ENCODE data around the gene YPEL1.

Gene YPEL1, protein sequence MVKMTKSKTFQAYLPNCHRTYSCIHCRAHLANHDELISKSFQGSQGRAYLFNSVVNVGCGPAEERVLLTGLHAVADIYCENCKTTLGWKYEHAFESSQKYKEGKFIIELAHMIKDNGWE

DNA sequence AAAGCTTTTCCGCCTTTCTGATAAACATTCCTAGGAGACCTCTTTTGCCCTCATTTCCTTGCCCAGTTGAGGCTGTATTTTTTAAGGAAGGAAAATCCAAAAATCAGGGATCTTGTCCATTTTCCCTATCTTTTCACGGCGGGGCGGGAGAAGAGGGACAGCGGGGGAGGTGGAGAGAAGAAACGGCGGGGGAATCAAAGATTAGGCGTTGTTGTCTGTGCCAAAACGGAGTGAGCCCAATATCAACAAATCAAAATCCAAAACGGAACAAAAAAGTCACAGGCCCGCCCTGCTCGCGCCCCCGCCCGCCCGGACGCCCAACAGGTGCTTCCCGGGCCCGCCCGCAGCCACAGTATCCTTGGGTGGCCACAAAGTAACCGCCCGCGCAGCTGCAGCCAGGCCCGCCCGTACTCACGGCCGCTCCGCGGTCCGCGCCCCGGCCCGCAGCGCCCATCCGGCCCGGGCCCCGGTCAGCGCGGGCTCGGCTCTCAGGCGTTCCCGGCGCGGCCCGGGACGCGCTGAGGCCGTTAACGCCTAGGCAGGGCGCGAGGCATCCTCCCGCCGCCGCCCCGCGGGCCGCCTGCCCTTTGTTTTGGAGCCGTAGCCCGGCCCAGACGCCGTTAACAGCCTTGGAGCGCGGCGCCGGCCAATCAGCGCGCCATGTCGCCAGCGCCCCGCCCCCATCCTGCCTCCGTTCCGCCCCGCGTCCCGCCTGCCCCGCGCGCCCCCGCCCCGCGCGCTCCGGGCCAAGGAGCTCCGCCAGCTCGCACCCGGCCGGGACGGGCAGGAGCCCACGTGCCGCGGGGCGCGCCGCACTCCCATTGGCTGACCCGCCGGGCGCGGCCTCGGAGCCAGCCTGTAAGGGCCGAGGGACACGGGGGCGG, at the start of gene YPEL1:
Gene YPEL1 (minus strand): TSS at position 595 of the 884 bp plus-strand sequence. CDS start 25,050 bp downstream, outside the sequence.
- peak; percentile 98 for DNase-seq

DNA sequence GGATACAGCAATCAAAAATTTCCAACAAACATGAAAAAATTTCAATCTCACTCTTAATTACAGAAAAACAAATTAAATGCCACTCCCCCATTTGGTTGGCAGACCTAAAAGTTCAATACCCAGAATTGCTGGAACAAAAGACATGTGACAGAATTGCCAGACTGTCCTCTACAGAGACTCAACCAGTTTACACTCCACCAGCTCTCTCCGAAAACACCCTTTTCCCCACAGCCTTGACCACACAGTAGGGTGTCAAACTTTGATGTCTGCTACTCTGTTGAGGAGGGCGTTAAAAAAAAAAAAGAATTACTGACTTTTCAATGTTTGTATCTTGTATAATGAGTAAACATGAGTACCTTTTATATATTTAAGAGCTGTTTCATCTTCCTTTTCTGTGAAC, 44.7 kb upstream of the YPEL1 start:
- no peak for DNase-seq

DNA sequence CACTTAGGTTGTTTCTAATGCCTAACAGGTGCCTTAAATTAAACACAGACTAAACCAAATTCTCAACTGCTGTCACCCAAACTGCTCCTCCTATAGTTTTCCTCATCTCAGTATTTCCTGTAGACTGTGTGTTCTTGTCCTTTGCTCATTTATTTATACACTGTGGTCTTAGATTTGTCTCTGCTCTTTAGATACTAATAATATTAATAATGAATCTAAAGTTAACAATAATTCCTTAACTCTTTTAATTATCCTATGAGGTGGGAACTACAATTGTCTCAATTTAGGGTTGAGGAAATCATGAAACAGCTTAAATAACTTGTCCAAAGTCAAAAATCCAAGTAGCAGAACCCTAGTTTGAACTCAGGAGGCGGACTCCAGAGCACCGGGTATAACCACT, 43.9 kb upstream of the YPEL1 start:
- DNase-seq, result no peak

DNA sequence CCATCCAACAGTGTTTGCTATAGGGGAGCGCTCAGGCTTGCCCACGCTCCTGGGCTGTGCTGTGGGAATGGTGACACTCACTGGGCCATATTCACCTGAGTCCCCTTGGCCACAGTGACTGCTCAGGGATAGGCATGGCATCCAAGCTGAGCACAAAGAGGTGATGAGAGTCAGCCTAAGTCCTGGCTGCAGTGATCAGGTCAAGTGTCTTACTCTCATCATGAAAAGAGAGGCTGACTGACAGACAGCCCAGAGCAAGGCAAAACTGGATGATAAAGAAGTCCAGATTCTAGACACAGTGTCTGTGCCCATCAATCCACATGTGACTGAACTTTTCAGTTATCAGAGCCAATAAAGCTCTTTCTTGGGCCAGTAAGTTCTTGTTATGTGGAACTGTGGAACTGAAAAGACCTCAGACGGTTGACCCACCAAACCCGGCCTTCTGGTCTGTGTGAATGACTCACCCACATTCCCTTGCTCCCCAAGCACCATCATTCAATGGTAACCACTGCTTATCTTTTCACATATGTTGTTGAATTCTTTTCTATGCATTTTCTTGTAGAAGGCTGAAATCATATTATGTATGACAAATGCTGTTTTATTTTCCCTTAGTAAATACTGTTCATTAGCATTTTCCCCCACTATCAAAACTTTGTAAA, 43.2 kb upstream of the YPEL1 start:
- DNase-seq, result no peak

DNA sequence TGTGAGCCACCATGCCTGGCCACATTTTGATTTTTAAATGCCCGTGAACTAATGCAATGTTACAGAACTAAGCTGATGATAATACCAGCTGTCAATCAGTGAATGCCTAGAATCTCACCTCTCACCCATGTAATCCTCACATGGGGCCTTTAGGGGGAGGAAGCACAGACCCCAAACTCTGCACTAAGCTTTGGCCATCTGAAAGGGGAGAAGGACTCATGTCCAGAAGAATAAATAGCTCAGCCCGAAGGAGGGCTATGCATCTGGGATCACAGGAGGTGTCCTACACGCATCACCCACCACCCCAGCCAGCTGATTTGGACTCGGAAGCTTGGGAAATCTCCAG, 36.0 kb upstream of the YPEL1 start:
- DNase-seq, result no peak

DNA sequence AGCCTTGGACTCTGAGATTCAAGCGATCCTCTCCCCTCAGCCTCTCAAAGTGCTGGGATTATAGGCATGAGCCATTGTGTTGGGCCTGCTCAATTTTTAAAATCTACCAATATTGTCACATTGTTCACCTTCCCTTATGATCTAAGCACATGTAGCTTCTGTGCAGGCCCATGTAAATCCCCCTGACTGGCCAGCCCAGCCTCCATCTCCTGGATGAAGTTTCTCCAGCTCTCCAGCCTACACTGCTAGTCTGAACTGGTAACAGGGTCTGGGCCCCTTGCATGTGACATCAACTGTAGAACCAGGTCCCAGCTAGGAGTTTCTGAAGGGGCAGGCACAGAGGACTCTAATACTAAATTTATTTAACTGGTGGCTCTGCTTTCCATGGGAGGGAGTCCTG, 32.8 kb upstream of the YPEL1 start:
- no peak for DNase-seq

DNA sequence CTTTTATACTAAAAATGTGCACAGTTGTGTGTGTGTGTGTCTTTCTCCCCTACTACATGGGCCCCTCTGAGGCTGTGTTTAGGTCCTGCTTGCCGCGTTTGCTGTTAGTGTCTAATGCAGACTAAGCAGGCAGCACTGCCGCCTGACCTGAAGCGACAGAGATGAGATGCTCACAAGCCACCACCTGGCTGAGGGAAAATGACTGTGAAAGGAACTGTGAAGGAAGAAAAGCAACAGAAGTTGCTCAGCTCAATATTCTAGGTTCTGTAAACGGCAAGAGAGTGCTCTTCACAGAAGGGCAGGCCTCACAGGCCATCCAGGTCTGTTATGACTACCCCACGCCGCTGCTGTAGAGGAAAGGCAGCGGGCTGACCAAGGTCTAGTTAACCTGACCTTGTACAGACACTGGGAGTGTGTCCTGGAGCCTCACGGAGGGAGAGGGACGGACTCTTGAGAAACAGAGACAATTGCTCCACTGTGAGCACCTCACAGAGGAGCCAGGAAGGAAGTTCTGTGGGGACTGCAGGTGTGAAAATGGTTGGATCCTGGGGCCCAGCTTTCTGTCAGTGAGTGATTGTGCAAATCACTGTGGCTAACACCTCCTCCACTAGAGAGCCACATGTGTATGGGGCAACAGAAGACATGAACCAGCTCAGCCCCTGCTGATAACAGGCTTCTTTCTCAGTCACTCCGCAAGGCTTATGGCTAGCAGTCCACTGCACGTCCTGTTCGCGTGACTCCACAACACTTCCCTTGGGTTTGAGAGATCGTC, 31.3 kb upstream of the YPEL1 start:
- DNase-seq, result peak; percentile 63

DNA sequence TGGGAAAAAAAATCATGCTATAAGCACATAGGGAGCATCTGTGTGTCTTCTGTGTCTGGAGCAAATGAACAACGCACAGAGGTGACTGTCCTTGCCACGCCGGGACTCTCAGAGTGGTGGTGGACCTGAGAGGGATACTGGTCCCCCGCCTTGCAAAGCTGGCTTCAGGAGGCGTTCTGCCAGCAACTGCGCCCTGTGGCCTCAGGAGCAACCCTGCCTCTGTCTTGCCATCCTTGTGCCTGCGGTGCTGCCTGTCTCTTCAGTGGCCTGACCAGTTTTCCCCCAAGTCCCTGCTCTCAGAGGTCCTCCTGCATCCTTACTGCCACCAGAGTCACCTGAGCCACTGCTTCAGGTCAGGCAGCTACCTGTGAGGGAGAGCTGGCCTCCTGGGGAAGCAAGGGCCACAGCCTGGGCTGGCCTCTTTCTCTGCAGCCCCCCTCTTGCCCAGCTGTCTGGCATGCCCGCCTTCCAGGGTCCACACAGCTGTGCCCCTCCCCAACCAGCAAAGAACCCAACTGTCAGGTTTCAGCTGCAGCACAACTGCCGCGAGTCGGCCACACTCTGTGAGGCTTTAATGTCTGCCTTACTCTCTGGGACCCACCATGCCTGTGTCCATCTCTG, 30.4 kb upstream of the YPEL1 start:
- no peak for DNase-seq

DNA sequence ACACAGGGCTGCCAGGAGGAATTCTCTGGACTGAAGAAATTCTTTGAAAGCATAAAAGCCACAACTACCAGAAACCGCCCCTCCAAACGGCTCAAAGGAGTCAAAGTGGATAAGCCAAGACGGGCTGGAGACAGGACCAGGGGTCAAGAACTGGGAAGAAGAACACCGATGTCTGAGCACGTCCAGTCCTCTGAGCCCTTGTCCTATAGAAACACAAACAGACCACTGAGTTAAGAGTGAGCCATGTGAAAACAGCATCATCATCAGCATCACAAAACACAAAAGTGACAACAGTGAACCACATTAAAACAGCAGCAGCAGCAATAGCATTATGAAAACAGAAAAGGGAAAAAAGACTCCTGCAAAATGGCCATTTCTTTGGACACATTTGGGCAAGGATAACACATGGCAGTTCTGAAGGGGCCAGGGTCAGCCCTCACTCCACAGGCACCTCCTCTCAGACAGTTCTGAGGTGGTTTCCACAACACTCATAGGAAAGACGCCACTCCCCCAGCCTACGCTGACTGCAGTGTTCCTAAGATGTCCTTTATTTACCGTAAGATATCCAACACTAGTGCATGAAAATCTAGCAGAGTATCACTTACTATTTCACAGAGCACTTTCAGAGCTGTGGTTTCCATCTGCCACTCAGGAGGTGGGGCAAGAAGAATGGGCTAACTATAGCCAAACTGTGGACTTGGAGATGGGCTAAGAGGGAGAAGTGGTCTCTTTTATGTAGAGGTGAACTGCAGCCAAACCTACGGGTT, 28.6 kb upstream of the YPEL1 start:
- DNase-seq, result no peak

DNA sequence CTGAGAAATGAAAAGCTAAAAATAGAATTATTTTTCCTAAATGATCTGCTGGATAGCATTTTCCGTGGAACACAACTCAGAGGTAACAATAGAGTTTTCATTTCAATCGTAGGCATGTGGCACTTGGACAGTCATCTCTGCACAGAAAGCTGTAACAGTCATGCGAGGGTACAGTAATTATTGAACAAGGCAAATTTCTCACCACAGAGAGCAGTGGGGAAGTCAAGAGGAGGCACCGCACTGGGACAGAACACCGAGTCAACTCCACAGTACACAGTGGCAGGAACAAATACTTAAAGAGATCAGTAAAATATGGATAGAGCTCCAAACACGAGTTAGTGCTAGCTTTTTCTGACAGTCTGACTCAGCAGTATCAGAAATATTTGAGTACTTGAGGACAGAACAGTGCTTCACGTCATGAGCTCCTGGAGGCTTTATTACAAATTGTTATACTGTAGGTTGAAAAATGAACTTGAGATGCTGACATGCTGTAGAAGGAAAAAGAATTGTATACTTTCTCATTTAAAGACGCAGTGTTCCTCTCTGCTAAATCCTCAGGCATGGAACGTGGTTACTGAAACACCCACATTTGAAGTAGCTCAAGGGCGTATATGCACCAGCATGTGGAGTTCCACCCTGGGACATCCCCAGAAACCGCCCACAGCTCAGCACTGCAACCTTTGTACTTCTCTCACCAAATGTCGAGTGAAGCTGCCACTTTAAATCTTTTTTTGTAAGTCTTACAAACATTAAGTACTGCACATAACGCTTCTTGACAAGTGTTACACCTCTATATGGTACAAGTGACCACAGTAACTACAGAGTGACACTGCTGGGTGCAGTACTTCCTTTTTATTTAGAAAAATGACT, 27.4 kb upstream of the YPEL1 start:
- DNase-seq, result peak; percentile 36

DNA sequence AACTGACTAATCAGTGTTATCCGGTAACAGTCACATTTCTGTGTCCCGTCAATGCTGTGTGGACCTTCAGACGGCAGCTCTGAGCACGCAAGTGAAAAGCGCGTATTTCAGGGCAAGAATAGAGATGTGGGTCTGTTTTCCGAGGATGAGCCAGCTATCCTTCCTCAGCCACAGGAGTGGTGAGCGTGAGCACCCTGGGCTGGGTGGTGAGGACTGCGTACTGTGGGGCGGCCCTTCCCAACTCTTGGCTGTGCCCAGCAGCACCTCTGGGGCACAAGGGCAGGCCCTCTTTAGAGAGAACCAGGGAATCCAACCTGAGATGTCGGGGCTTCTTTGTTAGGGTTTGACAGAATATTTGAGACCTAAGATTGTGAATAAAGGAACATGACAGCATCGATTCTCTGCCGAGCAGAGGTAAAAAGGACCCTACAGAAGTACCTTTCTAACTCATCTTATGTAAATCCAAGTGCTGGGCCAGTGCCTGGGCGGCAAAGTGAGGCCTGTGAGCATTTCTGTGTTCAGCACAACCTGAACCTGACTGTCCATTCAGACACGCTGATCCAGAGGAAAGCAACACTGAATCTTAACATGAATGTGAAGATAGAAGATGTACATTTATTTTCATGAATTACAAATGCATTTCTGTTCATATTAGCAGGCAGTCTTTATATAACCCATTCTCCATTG, 26.5 kb upstream of the YPEL1 start:
- DNase-seq, result no peak

DNA sequence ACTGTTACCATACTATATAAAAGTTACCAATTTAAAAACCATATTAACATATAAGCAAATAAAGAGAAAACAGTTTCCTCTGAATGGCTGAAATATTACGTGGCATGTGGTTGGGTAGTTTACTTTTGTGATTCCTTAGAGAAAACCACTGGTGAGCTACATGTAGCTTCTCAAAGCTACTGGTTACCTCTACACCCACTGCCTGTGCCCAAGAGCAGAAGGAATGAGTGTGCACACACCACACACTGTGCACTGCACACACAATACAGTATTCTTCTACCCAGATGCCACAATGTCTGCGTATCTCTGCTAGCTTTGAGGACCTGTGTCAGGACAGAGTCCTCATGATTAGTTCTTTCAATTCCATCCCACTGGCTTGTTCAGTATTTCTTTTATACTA, 25.5 kb upstream of the YPEL1 start:
- no peak for DNase-seq

DNA sequence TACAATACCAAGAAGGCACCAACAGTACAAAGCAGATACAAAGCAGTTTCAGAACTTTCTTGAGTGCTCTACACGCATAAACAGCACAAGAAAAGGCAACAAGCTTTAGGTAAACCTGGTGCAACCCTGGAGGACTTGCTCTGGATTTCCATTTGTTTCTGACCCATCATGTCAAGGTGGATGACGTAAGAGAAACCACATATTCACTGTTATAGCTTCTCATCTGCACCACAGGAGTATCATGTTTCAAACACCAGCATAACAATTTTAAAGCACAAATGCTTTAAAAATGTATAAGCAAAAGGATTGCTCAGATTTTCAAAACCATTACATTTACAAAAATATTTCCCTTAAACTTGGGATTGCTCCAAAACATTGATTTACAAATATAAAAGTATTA, 25.0 kb upstream of the YPEL1 start:
- no peak for DNase-seq

DNA sequence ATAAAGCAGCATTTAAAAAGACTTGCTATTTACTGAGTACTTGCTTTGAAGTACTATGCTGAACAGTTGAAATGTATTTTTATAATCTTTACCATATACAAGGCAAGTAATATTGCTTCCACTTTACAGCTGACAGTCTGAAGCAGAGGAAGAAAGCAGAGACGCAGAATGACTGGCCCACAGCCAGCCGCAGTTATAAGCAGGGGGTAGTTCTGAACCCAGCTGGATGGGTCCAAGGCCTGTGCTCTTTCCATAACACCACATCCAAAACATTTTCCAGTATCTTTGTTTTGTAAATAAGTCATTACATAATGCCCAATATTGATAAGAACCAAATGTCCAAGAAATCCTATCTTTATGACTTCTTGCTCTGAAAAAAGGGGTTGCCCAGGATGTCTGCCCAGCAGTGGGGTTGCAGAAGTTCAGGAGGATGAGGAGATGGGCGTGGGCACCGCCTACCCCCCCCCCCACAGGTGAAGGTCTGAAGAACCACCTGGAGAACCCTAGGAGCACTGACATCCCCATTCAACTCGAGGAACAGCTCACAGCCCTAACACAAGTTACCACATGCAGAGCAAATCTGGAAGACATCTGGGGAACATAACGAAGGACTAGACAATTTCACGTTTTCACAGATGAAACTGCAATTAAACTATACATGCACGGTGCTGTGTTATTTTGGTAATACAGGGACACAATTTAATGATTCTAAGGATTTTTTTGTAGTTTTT, 24.2 kb upstream of the YPEL1 start:
- DNase-seq, result no peak

DNA sequence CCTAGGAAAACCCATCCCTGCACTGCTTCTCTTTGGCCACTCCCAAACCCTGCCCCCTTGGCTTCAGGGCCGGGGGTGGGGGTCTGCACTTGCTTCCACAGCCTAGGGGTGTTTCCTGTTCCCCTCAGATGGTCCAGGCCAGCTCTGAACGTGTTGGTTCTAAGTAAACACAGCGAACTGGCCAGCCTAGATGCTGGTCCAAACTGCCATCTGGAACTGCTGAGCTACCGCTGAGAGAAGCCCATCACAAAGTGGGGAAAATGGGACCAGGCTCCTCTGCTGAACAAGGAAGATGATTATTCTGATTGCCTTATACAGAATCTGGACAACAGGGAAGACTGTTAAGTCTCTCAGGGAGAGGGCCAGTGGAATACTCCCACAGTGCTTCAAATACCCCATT, 23.5 kb upstream of the YPEL1 start:
- DNase-seq, result no peak

DNA sequence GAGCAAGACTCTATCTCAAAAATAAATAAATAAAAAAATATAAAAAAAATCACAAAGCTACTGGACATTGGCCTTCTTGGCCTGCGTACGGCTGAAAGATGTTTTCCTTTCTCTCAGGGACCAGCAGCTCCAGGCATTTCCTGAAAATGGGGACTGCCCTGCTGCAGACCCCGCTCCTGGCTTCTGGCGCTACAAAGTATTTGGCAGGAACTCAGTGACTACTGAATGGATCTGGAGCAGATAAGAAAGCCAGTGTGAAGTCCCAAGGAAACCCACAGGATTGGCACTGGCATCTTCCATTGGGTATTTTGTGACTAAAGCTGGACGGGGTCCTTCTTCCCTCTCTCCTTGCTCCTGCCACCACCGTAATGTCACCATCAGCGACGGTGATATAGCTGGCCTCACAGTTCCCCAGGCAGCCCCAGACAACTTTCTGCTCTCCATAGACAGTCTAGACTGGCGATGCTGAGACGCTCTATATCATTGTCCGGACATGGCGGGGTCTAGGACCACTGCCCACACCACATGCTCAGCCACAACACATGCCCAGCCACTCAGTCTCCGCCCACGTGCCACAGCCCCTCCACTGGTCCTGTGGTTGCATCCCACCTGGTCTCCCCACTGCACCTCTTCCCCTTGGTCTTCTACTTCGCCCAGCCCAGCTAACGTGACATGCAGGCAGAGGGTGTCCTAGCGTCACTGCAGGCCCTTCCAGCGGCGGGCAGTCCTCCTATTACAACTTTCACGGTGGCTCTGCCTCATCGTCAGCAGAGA, 22.7 kb upstream of the YPEL1 start:
- DNase-seq, result no peak

DNA sequence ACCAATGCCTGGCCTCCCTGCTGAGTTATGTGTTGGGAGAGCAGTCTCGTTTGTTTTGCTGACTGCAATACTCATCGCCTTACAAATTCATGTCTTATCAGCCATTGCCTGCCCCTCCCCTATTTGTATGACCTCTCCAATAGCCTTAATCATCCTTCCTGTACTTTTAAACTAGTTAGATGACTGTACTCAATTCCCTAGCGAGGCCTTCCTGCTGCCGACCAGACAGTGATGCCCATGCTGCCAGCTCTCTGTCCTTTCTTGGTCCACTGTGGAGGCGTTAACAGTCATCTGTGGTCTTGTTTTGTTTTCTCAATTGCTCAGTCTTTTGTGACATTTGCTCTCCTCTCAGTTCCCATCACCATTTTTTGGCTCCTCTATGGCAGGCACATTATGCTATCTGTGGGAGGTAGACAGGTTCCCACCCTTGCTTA, 20.3 kb upstream of the YPEL1 start:
- no peak for DNase-seq

DNA sequence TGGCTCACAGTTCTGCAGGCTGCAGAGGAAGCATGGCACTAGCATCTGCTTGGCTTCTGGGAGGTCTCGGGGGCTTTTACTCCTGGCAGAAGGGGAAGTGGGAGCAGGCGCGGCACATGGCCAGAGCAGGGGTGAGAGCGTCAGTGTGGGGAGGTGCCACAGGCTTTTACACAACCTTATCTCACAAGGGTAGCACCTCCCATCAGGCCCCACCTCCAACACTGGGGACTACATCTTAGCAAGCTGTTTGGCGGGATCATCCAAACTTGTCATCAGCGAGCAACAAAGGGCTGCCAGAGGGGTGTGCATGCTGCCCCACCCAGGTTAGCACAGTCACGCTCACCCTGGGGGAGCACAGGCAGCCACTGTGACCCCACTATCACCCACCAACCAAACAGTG, 18.9 kb upstream of the YPEL1 start:
- DNase-seq, result peak; percentile 53

Measured in CD4-positive, alpha-beta T cell treated with Interferon gamma for 1 hour (primary cell).